A673 (cell line): ENCODE measurements around the gene PLIN5. TPM values are rescaled to one million over a fixed set of nuclear protein-coding genes. Genes with fewer than 3 reads are reported as not detected.

Experiments
- BruUV-seq: library from RNA; stranded (reverse); fragments of 400-500 nt; replicated peaks from 2 replicates; lab custom pipeline; 2021; lab: Mats Ljungman, UMichigan
- CTCF ChIA-PET: fragments of 300-600 bp; sonication (Branson Sonifier 250); formaldehyde crosslinking; loops from one replicate; lab custom pipeline; 2022; ENCODE audit warnings: antibody characterized with exemption; lab: Charles Lee
- POLR2A ChIA-PET: fragments of 300-600 bp; sonication (Branson Sonifier 250); formaldehyde crosslinking; loops from one replicate; lab custom pipeline; 2022; ENCODE audit warnings: antibody characterized with exemption; ENCODE audit not compliant: low non-redundant PET; lab: Charles Lee
- DNase-seq: peaks from one replicate; pipeline ENCODE4 v3.0.0-alpha.2; 2015; ENCODE audit warnings: low spot score
- H3K27ac ChIP-seq: fragments of 200-600 bp; sonication (generic); 2 replicates; pipeline ENCODE4 v1.5.1; 2016; ENCODE audit warnings: mixed run types, low read depth, mild to moderate bottlenecking, mixed read lengths, antibody characterized with exemption, low read length; ENCODE audit not compliant: poor library complexity, severe bottlenecking
- H3K27me3 ChIP-seq: fragments of 200-600 bp; sonication (generic); replicated peaks from 2 replicates; pipeline ENCODE4 v1.6.1; 2017; ENCODE audit warnings: mixed run types, low read depth, mild to moderate bottlenecking, mixed read lengths, antibody characterized with exemption, low read length; ENCODE audit not compliant: insufficient read depth, poor library complexity
- H3K36me3 ChIP-seq: fragments of 200-600 bp; sonication (generic); 2 replicates; pipeline ENCODE4 v1.6.1; 2016; ENCODE audit warnings: mixed run types, mild to moderate bottlenecking, mixed read lengths, antibody characterized with exemption, low read length; ENCODE audit not compliant: insufficient read depth, poor library complexity, severe bottlenecking
- H3K4me1 ChIP-seq: fragments of 200-600 bp; sonication (generic); 2 replicates; pipeline ENCODE4 v1.6.1; 2017; ENCODE audit warnings: mixed run types, mild to moderate bottlenecking, mixed read lengths, antibody characterized with exemption, low read length; ENCODE audit not compliant: insufficient read depth, poor library complexity, severe bottlenecking
- H3K4me3 ChIP-seq: fragments of 200-600 bp; sonication (generic); 2 replicates; pipeline ENCODE4 v1.5.1; 2016; ENCODE audit warnings: low read depth, mixed run types, mild to moderate bottlenecking, mixed read lengths, low read length; ENCODE audit not compliant: poor library complexity, severe bottlenecking
- H3K9me3 ChIP-seq: fragments of 200-600 bp; sonication (generic); 2 replicates; pipeline ENCODE4 v1.6.1; 2016; ENCODE audit warnings: mixed run types, low read depth, mild to moderate bottlenecking, mixed read lengths, antibody characterized with exemption, low read length; ENCODE audit not compliant: poor library complexity, severe bottlenecking
- CTCF ChIP-seq: fragments of 300-800, 200-600 bp; sonication (generic); conservative IDR thresholded peaks from 2 replicates; pipeline ENCODE4 v1.5.1; 2017; ENCODE audit warnings: low read depth, mild to moderate bottlenecking, antibody characterized with exemption, low read length, moderate library complexity, mixed read lengths
- EZH2 ChIP-seq: fragments of 200-600 bp; sonication (generic); IDR thresholded peaks from 2 replicates; pipeline ENCODE4 v1.6.1; 2017; ENCODE audit warnings: borderline replicate concordance, low read depth, mild to moderate bottlenecking, mixed read lengths, antibody characterized with exemption, low read length; ENCODE audit not compliant: poor library complexity, severe bottlenecking
- intact Hi-C: fragments of 100-400 bp; cut with micrococcal nuclease; formaldehyde crosslinking; loops from one replicate; pipeline ENCODE4 v1.10.0; 2022; ENCODE audit not compliant: unreplicated experiment
- total RNA-seq: library from RNA; stranded (reverse); gene quantifications from 2 replicates; pipeline ENCODE4 v1.2.3, GENCODE V29; 2021

PLIN5 gene
- total RNA-seq, 1 experiment from 2014 or later, result 3.0 TPM

DNA sequence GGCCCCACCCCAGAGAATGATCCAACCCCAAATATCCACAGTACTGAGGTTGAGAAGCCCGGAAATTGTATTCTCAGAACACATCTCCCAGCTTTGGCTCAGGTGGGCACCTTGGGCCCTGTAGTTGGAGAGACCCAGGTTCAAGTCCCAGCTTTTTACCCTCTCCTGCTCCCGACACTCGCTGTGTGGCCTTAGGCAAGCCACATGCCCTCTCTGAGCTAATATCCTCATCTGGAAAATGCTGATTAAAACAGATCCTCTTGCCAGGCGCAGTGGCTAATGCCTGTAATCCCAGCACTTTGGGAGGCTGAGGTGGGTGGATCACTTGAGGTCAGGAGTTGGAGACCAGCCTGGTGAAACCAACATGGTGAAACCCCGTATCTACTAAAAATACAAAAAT is 19.3 kb downstream of the PLIN5 start:
- H3K9me3 ChIP-seq, result no peaks in the 10 kb centered on the region
- TF ChIP-seq CTCF (no peak), EZH2 (no peak)
- DNase-seq, result no peak
- CTCF ChIA-PET, result interaction anchor here (0.6 to 0.7 kb wide), 2 partner anchors 9 to 10 kb away, joined by 3 read pairs; no protein-coding TSS in a partner anchor
- H3K27me3 ChIP-seq, result no peaks in the 10 kb centered on the region
- POLR2A ChIA-PET, result no interaction called here
- BruUV-seq, result no TSS peak
- H3K4me3 ChIP-seq, result no peak overlapping the region
- no peaks in the 10 kb centered on the region for H3K36me3 ChIP-seq
- no peak overlapping the region for H3K27ac ChIP-seq
- intact Hi-C loops, result no loop called here
- no peaks in the 10 kb centered on the region for H3K4me1 ChIP-seq

- Histone ChIP-seq H3K9me3 (no peaks in the 10 kb centered on the region), H3K36me3 (no peaks in the 10 kb centered on the region), H3K4me3 (no peak overlapping the region), H3K27ac (no peak overlapping the region), H3K4me1 (no peaks in the 10 kb centered on the region), H3K27me3 (no peaks in the 10 kb centered on the region)
- no peak for DNase-seq
- no TSS peak for BruUV-seq
- TF ChIP-seq CTCF (no peak), EZH2 (no peak)
- ChIA-PET CTCF (no interaction called here), POLR2A (no interaction called here)
- intact Hi-C loops, result no loop called here
Observed at GRCh38 chr19:4513248-4513647, 21.8 kb downstream of the PLIN5 start.

GRCh38 chr19:4512070-4512469 is 23.0 kb downstream of the PLIN5 start:
- ChIA-PET CTCF (no interaction called here), POLR2A (no interaction called here)
- Histone ChIP-seq H3K36me3 (no peaks in the 10 kb centered on the region), H3K27me3 (no peaks in the 10 kb centered on the region), H3K9me3 (no peaks in the 10 kb centered on the region), H3K4me3 (no peak overlapping the region), H3K4me1 (no peaks in the 10 kb centered on the region), H3K27ac (no peak overlapping the region)
- intact Hi-C loops, result no loop called here
- no peak for DNase-seq
- TF ChIP-seq EZH2 (no peak), CTCF (no peak)
- BruUV-seq, result no TSS peak
